ENCODE data around the gene RNF2.
"Not testable (repeated sequence)": the region's sequence is repeated elsewhere in the genome, so short reads cannot be mapped to it uniquely, and the experiment has no call there.

The RNF2 gene

GRCh38 chr1:185049670-185050069 lies 4.3 kb downstream of the RNF2 start:
- FAIRE-seq, result no peak

GRCh38 chr1:185050823-185051451 lies 5.6 kb downstream of the RNF2 start:
- no peak for FAIRE-seq

More at GRCh38 chr1:185049670-185050069, 4.3 kb downstream of the RNF2 start:
- no peak for DNase-seq (ENCODE audit: low spot score)

GRCh38 chr1:185053204-185053603 lies 7.8 kb downstream of the RNF2 start:
- DNase-seq (ENCODE audit: low spot score) (no peak), FAIRE-seq (no peak)

More at GRCh38 chr1:185050823-185051451, 5.6 kb downstream of the RNF2 start:
- DNase-seq (ENCODE audit: low spot score), result no peak

- DNase-seq (ENCODE audit: low spot score) (no peak), FAIRE-seq (no peak)
Observed at GRCh38 chr1:185054365-185055060, 9.2 kb downstream of the RNF2 start.

- DNase-seq (ENCODE audit: low spot score), result no peak
- FAIRE-seq, result no peak
Observed at GRCh38 chr1:185058110-185058509, 12.8 kb downstream of the RNF2 start.

- no peak for FAIRE-seq
- no peak for DNase-seq (ENCODE audit: low spot score)
Observed at GRCh38 chr1:185058876-185059275, 13.5 kb downstream of the RNF2 start.

GRCh38 chr1:185059950-185060571 lies 14.7 kb downstream of the RNF2 start:
- DNase-seq (ENCODE audit: low spot score) (no peak), FAIRE-seq (no peak)

GRCh38 chr1:185062710-185063370 lies 17.5 kb downstream of the RNF2 start:
- no peak for DNase-seq (ENCODE audit: low spot score)
- FAIRE-seq, result no peak

- DNase-seq (ENCODE audit: low spot score) (no peak), FAIRE-seq (no peak)
Observed at GRCh38 chr1:185063719-185064118, 18.4 kb downstream of the RNF2 start.

- not testable (repeated sequence) for FAIRE-seq; DNase-seq (ENCODE audit: low spot score)
Observed at GRCh38 chr1:185065006-185065405, 19.6 kb downstream of the RNF2 start.

GRCh38 chr1:185066181-185066580 lies 20.8 kb downstream of the RNF2 start:
- no peak for DNase-seq (ENCODE audit: low spot score)

GRCh38 chr1:185068341-185068740 lies 23.0 kb downstream of the RNF2 start:
- FAIRE-seq, result no peak

More at GRCh38 chr1:185066181-185066580, 20.8 kb downstream of the RNF2 start:
- peak; percentile 67 for FAIRE-seq

GRCh38 chr1:185069202-185069772 lies 23.9 kb downstream of the RNF2 start:
- FAIRE-seq (no peak), DNase-seq (ENCODE audit: low spot score) (no peak)

More at GRCh38 chr1:185068341-185068740, 23.0 kb downstream of the RNF2 start:
- DNase-seq (ENCODE audit: low spot score), result no peak

- FAIRE-seq, result no peak
- no peak for DNase-seq (ENCODE audit: low spot score)
Observed at GRCh38 chr1:185070051-185070450, 24.7 kb downstream of the RNF2 start.

GRCh38 chr1:185073725-185074124 lies 28.4 kb downstream of the RNF2 start:
- FAIRE-seq (peak; percentile 97), DNase-seq (ENCODE audit: low spot score) (peak; percentile 86)

GRCh38 chr1:185074307-185074706 lies 28.9 kb downstream of the RNF2 start:
- FAIRE-seq, result peak; percentile 89
- peak; percentile 80 for DNase-seq (ENCODE audit: low spot score)

GRCh38 chr1:185075476-185075875 lies 30.1 kb downstream of the RNF2 start:
- DNase-seq (ENCODE audit: low spot score) (no peak), FAIRE-seq (no peak)

GRCh38 chr1:185077374-185077773 lies 32.0 kb downstream of the RNF2 start:
- no peak for FAIRE-seq
- no peak for DNase-seq (ENCODE audit: low spot score)

- FAIRE-seq (no peak), DNase-seq (ENCODE audit: low spot score) (no peak)
Observed at GRCh38 chr1:185080422-185080821, 35.1 kb downstream of the RNF2 start.

- FAIRE-seq (no peak), DNase-seq (ENCODE audit: low spot score) (no peak)
Observed at GRCh38 chr1:185083818-185084217, 38.5 kb downstream of the RNF2 start.

GRCh38 chr1:185087101-185087500 lies 41.7 kb downstream of the RNF2 start:
- no peak for DNase-seq (ENCODE audit: low spot score)
- no peak for FAIRE-seq

GRCh38 chr1:185087746-185088145 lies 42.4 kb downstream of the RNF2 start:
- DNase-seq (ENCODE audit: low spot score) (no peak), FAIRE-seq (no peak)

Data from RCC 7860 (cell line).